ENCODE data around the gene NOXA1.

NOXA1 gene

GRCh38 chr9:137467161-137467581 lies 44.0 kb downstream of the NOXA1 start:
- FAIRE-seq (no peak), DNase-seq (ENCODE audit: insufficient read length, low spot score) (no peak)
- no peak for TF ChIP-seq POLR2A (IDR thresholded peaks at IDR 0.05; ENCODE audit: low read depth, low read length)

- DNase-seq (ENCODE audit: insufficient read length, low spot score), result no peak
- TF ChIP-seq POLR2A (IDR thresholded peaks at IDR 0.05; ENCODE audit: low read depth, low read length), result no peak
- no peak for FAIRE-seq
These were observed 44.7 kb downstream of the NOXA1 start for GRCh38 chr9:137467896-137468295.

GRCh38 chr9:137470785-137471184 lies 47.6 kb downstream of the NOXA1 start:
- FAIRE-seq (no peak), DNase-seq (ENCODE audit: insufficient read length, low spot score) (no peak)
- no peak for TF ChIP-seq POLR2A (IDR thresholded peaks at IDR 0.05; ENCODE audit: low read depth, low read length)

DNA sequence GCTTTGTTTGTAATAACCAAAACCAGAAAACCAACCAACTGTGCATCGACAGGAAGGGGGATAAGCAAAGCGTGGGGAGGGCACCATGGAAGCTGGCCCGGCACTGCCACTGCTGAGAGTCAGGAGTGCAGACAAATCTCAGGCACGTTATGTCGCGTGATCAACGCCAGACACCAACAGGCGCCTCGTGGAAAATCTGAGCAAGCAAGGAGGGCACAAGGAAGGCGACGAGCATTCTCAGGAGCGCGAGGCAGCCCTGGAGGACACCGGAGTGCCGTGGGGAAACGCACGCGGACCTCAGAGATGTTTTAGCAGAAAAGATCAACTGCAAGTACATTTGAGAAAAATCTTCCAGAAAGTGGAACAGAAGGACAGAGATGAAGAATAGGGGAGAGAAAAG lies 51.1 kb downstream of the NOXA1 start:
- DNase-seq (ENCODE audit: insufficient read length, low spot score), result no peak
- no peak for TF ChIP-seq POLR2A (IDR thresholded peaks at IDR 0.05; ENCODE audit: low read depth, low read length)
- no peak for FAIRE-seq

GRCh38 chr9:137475666-137476065 lies 52.5 kb downstream of the NOXA1 start:
- no peak for FAIRE-seq
- TF ChIP-seq POLR2A (IDR thresholded peaks at IDR 0.05; ENCODE audit: low read depth, low read length), result no peak
- DNase-seq (ENCODE audit: insufficient read length, low spot score), result no peak

GRCh38 chr9:137476856-137477255 lies 53.7 kb downstream of the NOXA1 start:
- TF ChIP-seq POLR2A (IDR thresholded peaks at IDR 0.05; ENCODE audit: low read depth, low read length), result no peak
- FAIRE-seq (no peak), DNase-seq (ENCODE audit: insufficient read length, low spot score) (no peak)

DNA sequence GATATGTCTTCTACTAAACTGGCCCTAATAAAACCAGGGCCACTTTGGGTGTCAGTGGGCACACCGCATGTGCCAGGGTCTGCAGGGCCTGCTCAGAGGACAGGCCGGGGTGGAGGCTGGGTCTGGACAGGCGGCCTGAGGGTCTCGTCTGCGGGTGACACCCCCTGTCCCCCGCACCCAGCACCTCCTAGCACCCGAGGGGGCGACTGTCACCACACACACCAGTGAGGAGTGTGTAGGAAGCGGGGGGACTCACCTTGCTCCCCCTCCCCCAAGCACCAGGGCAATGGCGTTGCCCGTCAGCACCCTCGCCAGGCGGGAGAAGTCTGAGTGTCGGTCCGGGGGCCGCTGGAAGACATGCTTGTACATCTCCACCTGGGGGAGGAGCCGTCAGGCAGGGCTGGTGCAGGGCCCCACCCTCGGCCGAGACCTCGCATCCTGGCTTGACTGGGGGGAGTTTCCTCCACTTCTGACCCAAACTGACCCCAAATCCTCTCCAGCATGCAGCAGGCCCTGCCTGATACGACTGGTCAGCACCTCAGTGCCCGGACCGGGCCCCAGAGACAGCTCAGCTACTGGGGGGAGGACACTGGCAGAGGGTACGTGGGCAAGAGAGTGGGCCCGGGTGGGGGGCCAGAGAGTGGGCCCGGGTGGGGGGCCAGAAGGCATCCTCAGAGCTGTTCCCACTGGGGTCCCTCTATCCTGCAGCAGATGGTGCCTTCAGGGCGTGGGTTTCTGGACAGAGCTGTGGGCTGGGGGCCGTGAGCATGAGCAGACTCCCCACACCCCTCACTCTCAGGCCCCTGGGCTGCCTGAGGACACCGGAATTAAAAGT lies 54.8 kb downstream of the NOXA1 start:
- no peak for DNase-seq (ENCODE audit: insufficient read length, low spot score)
- no peak for FAIRE-seq

GRCh38 chr9:137478613-137478961 lies 55.4 kb downstream of the NOXA1 start:
- FAIRE-seq (no peak), DNase-seq (ENCODE audit: insufficient read length, low spot score) (no peak)
- no peak for TF ChIP-seq POLR2A (IDR thresholded peaks at IDR 0.05; ENCODE audit: low read depth, low read length)

More for the DNA sequence above, 54.8 kb downstream of the NOXA1 start:
- TF ChIP-seq POLR2A (IDR thresholded peaks at IDR 0.05; ENCODE audit: low read depth, low read length), result no peak

DNA sequence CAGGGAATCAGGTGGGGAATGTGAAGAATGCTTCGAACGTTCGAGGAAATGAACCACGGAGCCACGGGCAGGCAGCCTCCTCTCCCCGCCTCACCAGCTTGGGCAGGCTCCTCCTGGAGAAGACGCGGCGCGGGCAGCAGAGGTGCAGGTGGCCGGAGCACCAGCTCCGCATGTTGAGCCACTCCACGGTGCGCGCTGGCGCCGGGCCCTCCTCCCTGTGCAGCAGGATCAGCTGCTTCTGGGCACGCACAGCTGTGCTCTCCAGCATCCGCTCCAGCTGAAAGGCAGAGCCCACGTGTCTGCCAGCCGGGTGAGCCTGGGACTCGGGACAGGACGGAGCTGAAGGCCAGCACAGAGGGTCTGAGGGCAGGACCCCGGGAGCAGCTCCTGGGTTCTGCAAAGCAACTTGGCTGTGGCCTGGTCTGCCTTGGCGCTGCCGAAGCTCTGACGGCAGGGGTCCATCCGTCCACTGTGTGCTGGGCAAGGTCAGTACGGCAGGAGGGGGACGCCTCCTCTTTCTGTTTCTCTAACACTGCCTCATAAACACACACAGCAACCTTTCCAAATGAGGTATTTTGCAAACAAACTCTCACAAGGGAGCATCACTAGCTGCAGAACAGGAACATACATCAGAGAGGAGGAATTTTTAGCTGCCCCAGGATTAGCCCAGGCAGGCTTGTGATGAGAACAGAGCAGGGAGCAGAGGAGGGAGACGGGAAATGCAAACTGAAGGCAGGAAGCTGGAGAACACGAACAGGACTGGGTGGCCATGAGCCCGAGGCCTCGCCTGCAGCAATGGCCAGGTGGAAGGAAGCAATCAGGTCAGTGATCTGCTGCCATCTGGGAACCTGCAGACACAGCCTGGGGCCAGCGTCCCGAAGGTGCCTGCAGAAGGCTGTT lies 56.0 kb downstream of the NOXA1 start:
- DNase-seq (ENCODE audit: insufficient read length, low spot score) (no peak), FAIRE-seq (no peak)
- no peak for TF ChIP-seq POLR2A (IDR thresholded peaks at IDR 0.05; ENCODE audit: low read depth, low read length)

DNA sequence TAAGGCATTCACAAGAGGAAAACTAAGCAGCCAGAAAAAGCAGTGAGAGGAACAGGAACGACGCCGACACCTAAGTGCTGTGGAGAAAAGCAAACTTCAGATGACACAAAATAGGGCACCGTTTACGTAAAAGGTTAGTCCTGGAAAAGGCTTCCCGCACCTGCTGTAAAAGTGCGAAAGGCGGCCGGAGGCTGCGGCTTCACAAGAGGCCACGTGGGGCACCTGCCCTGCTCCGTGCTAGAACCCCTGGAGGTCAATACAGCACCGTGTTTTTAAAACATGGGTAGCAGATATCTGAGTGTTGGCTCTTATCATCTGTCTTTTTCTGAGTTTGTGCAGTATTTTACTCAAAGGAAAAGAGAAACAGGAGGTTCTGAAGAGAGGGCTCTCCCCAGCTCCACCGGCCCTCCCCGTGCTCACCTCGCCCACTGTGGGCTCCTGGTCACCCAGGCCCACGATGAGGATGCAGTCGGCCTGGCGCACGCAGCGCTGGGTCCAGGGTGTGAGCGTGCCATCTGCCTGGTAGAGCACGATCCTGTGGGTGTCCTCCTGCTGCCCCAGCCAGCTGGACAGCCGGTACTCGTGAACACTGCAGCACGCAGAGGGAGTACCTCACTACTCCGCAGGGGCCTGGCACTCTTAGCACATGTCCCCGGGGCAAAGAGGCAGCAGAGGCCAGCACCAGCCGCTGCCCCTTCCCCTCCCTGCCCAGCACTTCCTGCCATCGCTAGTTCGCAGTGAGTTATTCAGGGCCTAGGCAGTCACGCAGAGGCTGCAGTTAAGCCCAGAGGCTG lies 56.9 kb downstream of the NOXA1 start:
- DNase-seq (ENCODE audit: insufficient read length, low spot score) (no peak), FAIRE-seq (no peak)
- no peak for TF ChIP-seq POLR2A (IDR thresholded peaks at IDR 0.05; ENCODE audit: low read depth, low read length)

DNA sequence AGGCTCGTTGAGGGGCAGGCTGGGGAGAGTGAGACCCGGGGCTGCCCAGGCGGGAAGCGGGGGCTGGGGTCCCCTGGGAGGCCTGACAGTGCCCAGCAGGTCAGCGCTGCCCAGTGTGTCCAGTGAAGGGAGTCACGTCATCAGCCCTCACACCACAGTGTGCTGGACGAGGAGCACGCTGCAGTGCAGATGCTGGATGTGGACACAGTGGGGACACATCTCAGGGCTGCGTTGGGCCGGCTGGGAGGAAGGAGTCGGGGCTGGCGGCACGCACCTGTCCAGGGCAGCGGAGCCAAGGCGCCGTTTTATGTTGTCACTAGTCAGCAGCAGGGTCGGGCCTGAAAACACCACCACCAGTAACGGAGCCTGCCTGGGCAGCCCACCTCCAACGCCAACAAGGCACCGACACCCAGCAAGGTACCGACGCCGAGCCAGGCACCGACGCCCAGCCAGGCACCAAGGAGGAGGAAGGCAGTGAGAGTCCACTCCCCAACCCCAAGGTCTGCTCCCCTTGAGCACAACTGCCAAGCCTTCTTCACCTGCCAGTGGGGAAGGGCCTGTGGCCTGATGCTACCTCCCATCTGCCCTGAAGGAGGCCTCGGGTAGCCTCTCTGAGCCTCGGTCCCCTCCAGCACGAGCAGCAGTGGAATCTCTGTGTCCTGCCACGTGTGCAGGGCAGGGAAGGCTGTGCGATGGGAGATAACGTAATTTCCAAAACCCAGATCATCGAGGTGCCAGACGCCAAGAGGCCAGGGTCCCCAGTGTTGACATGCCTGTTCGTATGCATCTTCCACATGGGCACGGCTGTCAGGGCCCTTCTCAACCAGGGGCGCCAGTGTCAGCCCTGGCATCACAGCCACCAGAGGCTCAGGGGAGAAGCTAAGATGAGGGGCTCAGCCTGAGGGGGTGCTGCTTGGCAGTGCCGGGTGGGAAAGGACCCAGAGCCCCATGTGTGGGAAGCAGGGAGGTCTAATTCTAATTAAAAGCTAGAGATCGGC lies 57.8 kb downstream of the NOXA1 start:
- no peak for TF ChIP-seq POLR2A (IDR thresholded peaks at IDR 0.05; ENCODE audit: low read depth, low read length)
- DNase-seq (ENCODE audit: insufficient read length, low spot score) (no peak), FAIRE-seq (no peak)

- no peak for TF ChIP-seq POLR2A (IDR thresholded peaks at IDR 0.05; ENCODE audit: low read depth, low read length)
- FAIRE-seq (peak; percentile 98), DNase-seq (ENCODE audit: insufficient read length, low spot score) (peak; percentile 89)
These were observed 59.0 kb downstream of the NOXA1 start for GRCh38 chr9:137482094-137482781.
